Keratinocyte (primary cell): Measurements from ENCODE around the gene UCP2. TPM values are rescaled to one million over a fixed set of nuclear protein-coding genes. Genes with fewer than 3 reads are reported as not detected.

Experiments used
- DNase-seq: peaks from one replicate; pipeline ENCODE4 v3.0.0-alpha.2; 2011; ENCODE audit warnings: low read depth, missing footprints, low spot score
- FAIRE-seq: peaks from 2 replicates; lab custom pipeline; 2011; peaks lifted over from hg19 to GRCh38; lab: Jason Lieb, UNC
- H2AFZ ChIP-seq: 2 replicates; pipeline ENCODE4 v1.6.0; 2012; ENCODE audit warnings: low read length, control low read depth, inconsistent platforms; ENCODE audit not compliant: control insufficient read depth
- H3K27ac ChIP-seq: 2 replicates; pipeline ENCODE4 v1.5.1; 2011; ENCODE audit warnings: low read length; ENCODE audit not compliant: control insufficient read depth, insufficient read depth
- H3K27me3 ChIP-seq: 3 replicates; pipeline ENCODE4 v1.6.0; 2011; ENCODE audit warnings: low read length; ENCODE audit not compliant: control insufficient read depth, insufficient read depth; ENCODE audit errors: extremely low read depth
- H3K36me3 ChIP-seq, 2 experiments: 2 replicates in 1 of 2; 3 replicates in 1 of 2; pipeline ENCODE4 v1.5.1; 2011; ENCODE audit warnings: low read length in 2 of 2, mild to moderate bottlenecking in 1 of 2; ENCODE audit not compliant: control insufficient read depth in 2 of 2, insufficient read depth in 2 of 2; ENCODE audit errors: extremely low read depth in 1 of 2
- H3K4me1 ChIP-seq: 3 replicates; pipeline ENCODE4 v1.5.1; 2011; ENCODE audit warnings: low read length; ENCODE audit not compliant: control insufficient read depth, insufficient read depth; ENCODE audit errors: extremely low read depth
- H3K4me2 ChIP-seq: 3 replicates; pipeline ENCODE4 v1.6.0; 2011; ENCODE audit warnings: low read depth, low read length; ENCODE audit not compliant: control insufficient read depth, insufficient read depth; ENCODE audit errors: extremely low read depth
- H3K4me3 ChIP-seq, 3 experiments: fragments of 200-600 bp in 1 of 3; sonication (generic) in 1 of 3; 2 replicates in 2 of 3; 3 replicates in 1 of 3; pipeline ENCODE4 v1.5.1; 2011 to 2016; ENCODE audit warnings: low read length in 3 of 3, mild to moderate bottlenecking in 3 of 3, control low read depth in 2 of 3, inconsistent platforms in 1 of 3, low read depth in 1 of 3, mixed read lengths in 1 of 3, mixed run types in 1 of 3, moderate library complexity in 1 of 3; ENCODE audit not compliant: control insufficient read depth in 2 of 3, insufficient read depth in 2 of 3; ENCODE audit errors: extremely low read depth in 1 of 3
- H3K79me2 ChIP-seq: 2 replicates; pipeline ENCODE4 v1.6.0; 2012; ENCODE audit warnings: low read length; ENCODE audit not compliant: control insufficient read depth, insufficient read depth
- H3K9ac ChIP-seq: 3 replicates; pipeline ENCODE4 v1.6.0; 2011; ENCODE audit warnings: low read length; ENCODE audit not compliant: control insufficient read depth, insufficient read depth; ENCODE audit errors: extremely low read depth
- H3K9me1 ChIP-seq: 3 replicates; pipeline ENCODE4 v1.6.0; 2011; ENCODE audit warnings: low read length; ENCODE audit not compliant: control insufficient read depth, insufficient read depth; ENCODE audit errors: extremely low read depth
- H3K9me3 ChIP-seq: 2 replicates; pipeline ENCODE4 v1.5.1; 2012; ENCODE audit warnings: low read depth, low read length; ENCODE audit not compliant: control insufficient read depth
- H4K20me1 ChIP-seq: 3 replicates; pipeline ENCODE4 v1.6.0; 2011; ENCODE audit warnings: low read length; ENCODE audit not compliant: control insufficient read depth, insufficient read depth; ENCODE audit errors: extremely low read depth
- CTCF ChIP-seq, 3 experiments: IDR thresholded peaks in 1 of 3; conservative IDR thresholded peaks in 1 of 3; optimal IDR thresholded peaks in 1 of 3; 2 replicates in 2 of 3; 3 replicates in 1 of 3; pipeline versions ENCODE3 to v1.5.1; 2011; ENCODE audit warnings: low read length in 3 of 3, mild to moderate bottlenecking in 3 of 3, moderate library complexity in 2 of 3, control low read depth in 1 of 3, inconsistent platforms in 1 of 3; ENCODE audit not compliant: insufficient read depth in 2 of 3; ENCODE audit errors: extremely low read depth in 1 of 3
- EZH2 ChIP-seq: IDR thresholded peaks from one replicate; pipeline ENCODE4 v1.6.1; 2012; ENCODE audit warnings: inconsistent platforms, mild to moderate bottlenecking, low read length, moderate library complexity
- dilution Hi-C: fragments of 300-500 bp; cut with MboI; formaldehyde crosslinking; loops from one replicate; pipeline ENCODE4 v1.7.0; 2020; ENCODE audit warnings: low sequenced_read_pairs; ENCODE audit not compliant: extremely low pct_ligation_motif_present
- polyA plus RNA-seq, 5 experiments: library from polyadenylated mRNA; depleted of rRNA in 3 of 5; stranded (reverse) in 3 of 5; stranded (forward) in 1 of 5; unstranded in 1 of 5; fragments of >200 nt; gene quantifications; 1 replicate in 1 of 5; 2 replicates in 3 of 5; 3 replicates in 1 of 5; pipeline versions ENCODE4 v1.2.1 to v1.2.3, GENCODE V29; 2011 to 2012; ENCODE audit warnings: missing spikeins in 2 of 5, low read depth in 1 of 5, low replicate concordance in 1 of 5

The UCP2 gene
- polyA plus RNA-seq, 1 donor (not counting 4 experiments of a cell fraction or from before 2014, with no cell fraction given): 1.1 TPM

- H3K4me1 ChIP-seq: no peaks in the 10 kb centered on the region
- peaks cover 0 to 5% of the 10 kb centered on the region in 2 experiments for H3K36me3 ChIP-seq
- dilution Hi-C loops: no loop called here
- H2AFZ ChIP-seq: no peak overlapping the region
- H3K27ac ChIP-seq: no peak overlapping the region
- DNase-seq (no peak), FAIRE-seq (no peak)
- no peaks in the 10 kb centered on the region for H3K79me2 ChIP-seq
- no peak overlapping the region for H3K4me2 ChIP-seq
- H3K4me3 ChIP-seq: no peak overlapping the region
- no peaks in the 10 kb centered on the region for H3K9me3 ChIP-seq
- H3K9me1 ChIP-seq: no peaks in the 10 kb centered on the region
- no peak for TF ChIP-seq EZH2
- TF ChIP-seq CTCF (optimal IDR thresholded peaks at IDR 0.05 in 1 of 3, IDR thresholded peaks at IDR 0.05 in 1 of 3, conservative IDR thresholded peaks at IDR 0.05 in 1 of 3; ENCODE audit: extremely low read depth in 1 of 3, insufficient read depth in 2 of 3, low read length in 3 of 3): no peak
- no peak overlapping the region for H3K9ac ChIP-seq
- no peaks in the 10 kb centered on the region for H3K27me3 ChIP-seq
- H4K20me1 ChIP-seq: peaks cover 2% of the 10 kb centered on the region
Measured at GRCh38 chr11:74019860-74020259, 37.2 kb upstream of the UCP2 start.

GRCh38 chr11:74019104-74019738, 36.6 kb upstream of the UCP2 start:
- H3K4me1 ChIP-seq: no peaks in the 10 kb centered on the region
- H3K79me2 ChIP-seq: no peaks in the 10 kb centered on the region
- no peak overlapping the region for H3K9ac ChIP-seq
- H3K36me3 ChIP-seq: peaks cover 0 to 5% of the 10 kb centered on the region in 2 experiments
- H3K4me2 ChIP-seq: no peak overlapping the region
- dilution Hi-C loops: no loop called here
- DNase-seq (no peak), FAIRE-seq (no peak)
- no peak for TF ChIP-seq CTCF (optimal IDR thresholded peaks at IDR 0.05 in 1 of 3, IDR thresholded peaks at IDR 0.05 in 1 of 3, conservative IDR thresholded peaks at IDR 0.05 in 1 of 3; ENCODE audit: extremely low read depth in 1 of 3, insufficient read depth in 2 of 3, low read length in 3 of 3)
- no peak for TF ChIP-seq EZH2
- no peak overlapping the region for H3K4me3 ChIP-seq
- no peaks in the 10 kb centered on the region for H3K27me3 ChIP-seq
- H4K20me1 ChIP-seq: peaks cover 2% of the 10 kb centered on the region
- H3K9me1 ChIP-seq: no peaks in the 10 kb centered on the region
- no peaks in the 10 kb centered on the region for H3K9me3 ChIP-seq
- H2AFZ ChIP-seq: no peak overlapping the region
- H3K27ac ChIP-seq: no peak overlapping the region
